T-helper 2 cell (primary cell): ENCODE data around the gene TOX2.

ENCODE experiments used
- DNase-seq, 5 experiments: peaks; one replicate each; pipeline versions ENCODE4 v3.0.0 to v3.0.0-alpha.2; 2012 to 2022

TOX2 gene

DNA sequence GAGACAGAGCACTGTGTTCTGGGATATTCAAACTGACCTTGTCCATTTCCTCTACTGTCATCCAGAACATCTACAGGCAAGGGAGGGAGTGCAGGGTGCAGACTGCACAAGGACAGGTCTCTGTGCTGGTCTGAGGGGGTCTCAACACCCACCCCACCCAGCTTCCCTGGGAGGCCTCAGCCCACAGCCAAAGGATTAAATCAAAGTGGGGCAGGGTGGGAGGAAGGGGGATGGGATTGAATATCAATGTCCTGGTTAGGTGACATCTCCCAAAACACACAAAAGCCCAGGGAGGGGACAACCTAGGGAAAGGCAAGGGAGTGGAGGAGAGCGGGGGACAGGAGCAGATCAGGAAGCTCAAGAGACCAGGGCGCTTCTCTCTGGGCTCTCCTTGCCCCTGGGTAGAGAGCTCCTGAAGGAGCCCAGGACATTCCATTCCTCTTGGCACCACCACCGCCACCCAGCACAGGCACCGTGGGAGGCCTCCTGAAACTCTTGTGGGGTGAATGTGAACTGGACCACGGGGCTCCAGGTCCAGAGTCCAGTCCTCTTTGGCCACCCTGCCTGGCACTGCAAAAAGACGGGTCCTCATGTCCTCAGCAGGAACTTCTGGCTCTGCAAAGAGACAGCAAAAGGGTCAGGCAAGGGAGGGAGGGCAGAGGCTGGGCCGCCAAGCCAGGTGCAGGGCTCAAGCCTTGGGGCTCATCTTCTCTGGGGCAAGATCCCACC is 198.4 kb downstream of the TOX2 start:
- no peak for DNase-seq

DNA sequence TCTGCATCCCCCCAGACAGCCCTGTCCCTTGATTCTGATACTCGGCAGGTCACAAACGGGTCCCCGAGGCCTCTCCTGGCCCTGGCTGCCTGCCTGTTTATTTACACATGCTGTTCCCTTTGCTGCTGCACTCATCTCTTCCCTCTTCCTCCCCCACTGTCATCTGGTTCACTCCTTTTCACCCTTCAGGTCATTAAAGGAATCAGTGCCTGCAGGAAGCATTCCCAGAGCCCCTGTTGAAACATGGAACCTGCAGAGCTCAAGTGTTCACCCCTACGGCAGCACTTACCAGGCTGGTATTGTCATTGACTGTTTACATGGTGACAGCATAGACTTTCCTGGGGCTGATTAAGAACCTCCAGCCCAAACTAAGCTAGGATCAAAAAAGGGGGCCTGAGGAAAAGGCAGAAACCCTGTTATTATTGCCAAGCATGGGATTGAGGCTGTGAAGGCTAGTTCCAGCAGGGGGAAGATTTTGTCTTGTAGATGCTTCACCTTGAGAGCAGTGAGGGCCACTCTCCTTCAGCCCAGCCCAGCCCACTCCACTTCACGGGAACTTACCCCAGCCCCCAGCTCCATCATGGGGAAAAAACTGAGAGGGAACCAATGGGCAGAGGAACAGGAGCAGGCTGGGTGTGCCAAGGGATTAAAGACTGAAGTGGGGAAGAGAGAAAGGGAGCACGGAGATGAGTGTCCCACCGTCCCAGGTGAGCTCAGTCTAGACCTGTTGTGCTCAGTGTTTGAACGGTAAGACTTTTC is 199.1 kb downstream of the TOX2 start:
- DNase-seq: no peak

DNA sequence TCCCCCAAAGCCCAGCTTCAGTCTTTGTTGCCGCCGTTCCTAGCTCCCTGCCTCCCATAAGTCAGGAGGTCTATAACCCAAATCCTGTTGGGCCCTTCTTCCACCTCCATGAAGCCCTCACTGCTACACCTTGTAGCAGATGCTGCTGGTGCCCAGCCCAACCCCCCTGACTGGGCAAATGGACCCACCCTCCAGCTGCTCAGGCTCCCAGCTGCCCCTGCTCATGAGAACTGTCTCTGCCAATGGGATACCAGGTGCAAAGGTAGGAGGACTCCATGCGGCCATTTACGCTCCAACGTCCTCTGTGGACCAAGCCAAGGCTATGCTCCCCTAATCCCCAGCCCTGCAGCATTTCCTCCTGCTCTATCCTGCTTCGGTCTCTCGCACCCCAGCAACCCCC is 200.5 kb downstream of the TOX2 start:
- DNase-seq: no peak

DNA sequence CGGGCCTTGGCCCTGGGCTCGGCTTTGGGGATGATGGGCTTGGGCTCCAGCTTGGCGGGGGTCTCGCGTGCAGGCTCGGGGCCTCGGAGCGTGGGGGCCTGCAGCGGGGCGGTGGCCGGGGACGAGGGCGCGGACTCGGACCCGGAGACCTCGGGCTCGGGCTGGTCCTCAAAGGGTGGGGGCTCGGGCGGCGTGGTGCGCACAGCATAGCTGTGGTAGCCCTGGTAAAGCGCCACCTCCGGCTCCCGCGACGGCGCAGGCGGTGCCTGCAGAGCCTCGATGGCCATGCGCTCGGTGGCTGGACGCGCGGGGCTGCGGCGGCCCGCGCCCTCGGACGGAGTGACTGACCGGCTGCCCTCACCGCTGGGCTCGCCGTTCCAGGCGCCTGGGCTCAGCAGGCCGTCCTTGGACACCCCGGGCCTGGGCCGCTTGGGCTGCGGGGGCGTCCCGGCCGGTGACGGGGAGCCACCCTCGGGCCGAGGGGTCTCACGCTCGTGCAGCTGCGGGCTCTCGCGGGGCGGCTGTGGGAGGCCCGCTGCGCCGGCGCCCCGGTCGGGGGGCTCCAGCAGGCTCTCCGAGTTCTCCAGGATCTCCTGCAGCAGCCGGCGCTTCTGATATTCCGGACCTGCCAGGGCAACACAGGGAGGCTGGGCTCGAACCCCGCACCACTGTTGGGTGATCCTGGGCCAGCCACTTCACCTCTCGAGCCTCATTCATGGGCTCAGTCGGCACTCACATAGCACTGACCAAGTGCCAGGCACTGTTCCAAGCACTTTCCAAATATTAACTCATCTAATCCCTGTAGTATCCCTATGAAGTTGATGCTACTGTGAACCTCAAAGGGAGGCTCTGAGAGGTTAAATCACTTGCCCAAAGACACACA is 201.4 kb downstream of the TOX2 start:
- no peak for DNase-seq

DNA sequence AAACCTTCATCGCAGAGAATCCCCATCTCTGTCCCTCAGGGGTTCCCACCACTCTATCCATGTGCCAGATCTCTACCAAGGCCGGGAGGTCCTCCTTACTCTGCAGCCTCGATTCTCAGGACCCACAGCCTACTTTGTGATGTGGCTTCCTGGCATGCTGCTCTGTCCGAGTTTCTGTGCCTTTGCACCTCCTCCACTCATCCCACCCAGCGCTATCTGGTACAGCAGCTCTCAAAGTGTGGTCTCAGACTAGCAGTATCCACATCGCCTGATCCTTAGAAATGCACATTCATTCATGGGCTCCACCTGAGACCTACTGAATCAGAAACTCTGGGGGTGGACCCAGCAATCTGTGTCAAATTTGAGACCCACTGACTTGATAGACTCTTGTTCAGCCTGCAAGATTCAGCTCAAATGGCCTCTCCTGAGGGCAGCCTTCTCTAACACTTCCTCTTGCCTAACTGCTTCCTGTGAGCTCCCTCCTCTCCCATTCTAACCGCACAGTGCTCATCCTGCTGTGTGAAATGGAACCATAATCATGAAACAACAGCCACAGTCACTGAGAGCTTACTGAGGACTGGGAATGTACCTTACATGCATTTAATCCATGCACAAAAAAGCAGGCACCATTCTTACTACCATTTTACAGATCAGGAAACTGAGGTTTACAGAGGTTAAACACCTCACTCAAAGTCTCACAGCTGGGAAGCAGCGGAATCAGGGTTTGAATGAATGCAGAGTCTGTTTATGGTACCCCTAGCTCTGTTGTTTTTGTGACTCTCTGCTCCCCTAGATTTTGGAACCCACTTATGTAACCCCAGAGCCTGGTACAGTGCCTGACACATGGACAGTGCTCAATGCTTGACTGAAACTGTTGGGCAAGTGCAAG is 202.9 kb downstream of the TOX2 start:
- DNase-seq: no peak

DNA sequence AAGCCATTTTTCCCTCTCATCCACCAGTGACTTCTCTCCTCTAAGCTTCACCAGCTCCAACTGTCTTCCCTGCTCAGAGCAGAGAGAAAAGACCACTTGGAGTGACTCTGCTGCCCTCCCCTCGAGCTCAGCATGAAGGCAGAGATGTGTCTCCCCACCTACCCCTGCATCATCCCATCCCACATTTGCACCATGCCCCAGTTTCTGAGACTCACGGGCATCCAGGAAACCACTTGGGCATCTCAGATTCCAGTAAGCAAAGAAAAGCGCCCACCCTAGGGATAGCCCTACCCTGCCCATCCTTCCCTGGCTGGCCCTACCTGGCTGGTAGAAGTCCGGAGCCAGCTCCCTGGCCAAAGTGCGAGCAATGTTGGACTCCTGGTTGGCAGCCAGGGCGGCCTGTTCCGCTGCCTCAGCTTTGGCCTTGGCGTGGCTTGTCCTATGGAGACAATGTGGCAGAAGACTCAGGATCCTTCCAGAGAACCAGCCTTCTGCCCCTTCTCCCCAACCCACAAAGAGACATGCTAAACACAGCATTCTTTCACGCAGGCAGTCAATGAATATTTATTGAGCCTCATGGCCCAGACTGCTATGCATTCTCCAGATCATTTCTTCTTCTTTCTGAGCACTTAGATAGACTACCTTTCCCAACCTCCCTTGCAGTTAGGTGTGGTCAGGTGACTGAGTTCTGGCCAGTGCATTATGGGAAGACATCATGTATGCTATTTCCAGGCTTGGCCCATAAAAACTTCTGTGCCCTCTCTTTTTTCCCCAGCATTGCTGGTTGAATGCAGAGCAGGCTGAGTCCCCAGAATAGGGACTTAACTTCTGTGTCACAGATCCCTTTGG is 203.8 kb downstream of the TOX2 start:
- no peak for DNase-seq
